ENCODE data around the gene GM2A. TPM values are rescaled to one million over a fixed set of nuclear protein-coding genes. Genes with fewer than 3 reads are reported as not detected.
A peak's percentile ranks its signal among the peaks of the same experiment; 100 is the strongest.

The GM2A gene
- polyA plus RNA-seq, 2 donors = 43.4 to 80.7 TPM

DNA sequence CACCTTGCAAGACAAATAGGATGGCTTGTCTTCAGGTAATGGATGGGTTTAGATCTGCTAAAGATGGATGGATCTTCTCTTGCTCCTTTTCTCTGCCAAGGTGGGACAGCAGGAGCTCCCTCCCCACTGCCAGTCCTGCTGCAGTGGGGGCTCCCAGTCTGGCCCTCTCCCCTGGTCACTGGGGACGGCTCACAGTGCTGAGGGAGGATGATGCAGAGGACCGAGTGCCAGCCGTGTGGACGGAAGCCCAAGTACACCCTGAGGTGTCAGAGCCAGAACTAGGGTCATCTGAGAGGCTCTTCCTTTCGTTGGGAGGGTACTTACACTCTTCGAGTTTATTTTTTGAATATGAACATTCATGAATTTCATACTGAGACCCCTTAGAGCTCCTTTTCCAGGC lies 34.8 kb upstream of the GM2A start:
- WGBS, 2 donors = 73 to 77% methylated on average over 6 of the region's 6 CpGs
- H3K9me3 ChIP-seq (ENCODE audit: control insufficient read depth in 2 of 2, insufficient read depth in 1 of 2, low read depth in 1 of 2, low read length in 1 of 2) = no peaks in the 10 kb centered on the region
- H3K27ac ChIP-seq (ENCODE audit: low read depth in 2 of 2, low read length in 1 of 2) = peak overlapping the region in 1 of 2 donors; percentile 73
- H3K36me3 ChIP-seq (ENCODE audit: control insufficient read depth in 2 of 2, insufficient read depth in 2 of 2, low read length in 1 of 2) = no peaks in the 10 kb centered on the region
- peaks cover 7 to 38% of the 10 kb centered on the region in 2 donors for H3K4me1 ChIP-seq (ENCODE audit: control insufficient read depth in 2 of 2, insufficient read depth in 2 of 2, low read length in 1 of 2)
- no peaks in the 10 kb centered on the region for H3K27me3 ChIP-seq (ENCODE audit: control insufficient read depth in 1 of 2, insufficient read depth in 2 of 2, low read length in 2 of 2)
- H3K4me3 ChIP-seq (ENCODE audit: low read depth in 1 of 2, low read length in 2 of 2) = no peak overlapping the region

DNA sequence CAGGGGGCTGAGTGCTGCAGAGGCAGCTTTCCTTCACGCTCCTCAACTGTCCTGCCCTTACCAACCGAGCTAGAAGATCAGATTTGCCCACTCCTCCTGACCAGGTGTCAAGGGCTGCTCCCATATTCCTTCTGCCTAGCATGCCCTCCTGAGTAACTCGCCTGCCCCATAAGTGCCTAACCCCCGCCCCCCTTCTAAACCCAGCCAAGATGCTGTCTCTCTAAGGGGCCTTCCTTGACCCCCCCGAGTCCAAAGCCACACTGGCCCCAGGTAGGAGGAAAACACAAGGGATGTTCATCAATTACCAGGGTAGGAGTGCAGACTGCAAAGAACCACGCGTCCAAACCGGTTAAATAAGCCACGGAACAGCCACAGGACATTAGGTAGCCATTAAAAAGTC lies 33.8 kb upstream of the GM2A start:
- H3K27me3 ChIP-seq (ENCODE audit: control insufficient read depth in 1 of 2, insufficient read depth in 2 of 2, low read length in 2 of 2) = no peaks in the 10 kb centered on the region
- no peaks in the 10 kb centered on the region for H3K36me3 ChIP-seq (ENCODE audit: control insufficient read depth in 2 of 2, insufficient read depth in 2 of 2, low read length in 1 of 2)
- no peak overlapping the region for H3K27ac ChIP-seq (ENCODE audit: low read depth in 2 of 2, low read length in 1 of 2)
- 91 to 92% methylated on average over 9 of the region's 9 CpGs for WGBS, 2 donors
- H3K4me1 ChIP-seq (ENCODE audit: control insufficient read depth in 2 of 2, insufficient read depth in 2 of 2, low read length in 1 of 2) = peaks cover 9 to 38% of the 10 kb centered on the region in 2 donors
- no peak overlapping the region for H3K4me3 ChIP-seq (ENCODE audit: low read depth in 1 of 2, low read length in 2 of 2)
- H3K9me3 ChIP-seq (ENCODE audit: control insufficient read depth in 2 of 2, insufficient read depth in 1 of 2, low read depth in 1 of 2, low read length in 1 of 2) = no peaks in the 10 kb centered on the region

DNA sequence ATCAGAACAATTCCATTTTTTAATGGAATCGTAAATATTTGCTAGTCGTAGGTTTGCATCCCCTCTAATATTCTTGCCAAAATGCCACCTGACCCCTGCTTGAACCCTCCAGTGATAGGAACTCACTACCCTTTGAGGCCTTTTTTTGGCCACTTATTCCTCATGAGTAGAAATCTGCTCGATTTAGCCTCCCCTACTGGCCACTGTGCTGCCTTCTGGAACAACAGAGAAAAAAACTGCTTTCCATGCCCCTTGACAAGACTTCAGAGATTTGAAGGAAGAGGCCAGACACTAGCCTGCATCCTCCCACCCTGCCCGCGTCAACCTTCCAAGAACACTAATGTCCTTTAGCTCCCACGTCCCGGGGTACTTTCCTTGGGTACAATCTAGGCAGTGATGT lies 33.2 kb upstream of the GM2A start:
- 75 to 76% methylated on average over 7 of the region's 7 CpGs for WGBS, 2 donors
- no peaks in the 10 kb centered on the region for H3K36me3 ChIP-seq (ENCODE audit: control insufficient read depth in 2 of 2, insufficient read depth in 2 of 2, low read length in 1 of 2)
- H3K4me1 ChIP-seq (ENCODE audit: control insufficient read depth in 2 of 2, insufficient read depth in 2 of 2, low read length in 1 of 2) = peaks cover 9 to 35% of the 10 kb centered on the region in 2 donors
- H3K27me3 ChIP-seq (ENCODE audit: control insufficient read depth in 1 of 2, insufficient read depth in 2 of 2, low read length in 2 of 2) = no peaks in the 10 kb centered on the region
- H3K4me3 ChIP-seq (ENCODE audit: low read depth in 1 of 2, low read length in 2 of 2) = no peak overlapping the region
- H3K9me3 ChIP-seq (ENCODE audit: control insufficient read depth in 2 of 2, insufficient read depth in 1 of 2, low read depth in 1 of 2, low read length in 1 of 2) = no peaks in the 10 kb centered on the region
- H3K27ac ChIP-seq (ENCODE audit: low read depth in 2 of 2, low read length in 1 of 2) = no peak overlapping the region

DNA sequence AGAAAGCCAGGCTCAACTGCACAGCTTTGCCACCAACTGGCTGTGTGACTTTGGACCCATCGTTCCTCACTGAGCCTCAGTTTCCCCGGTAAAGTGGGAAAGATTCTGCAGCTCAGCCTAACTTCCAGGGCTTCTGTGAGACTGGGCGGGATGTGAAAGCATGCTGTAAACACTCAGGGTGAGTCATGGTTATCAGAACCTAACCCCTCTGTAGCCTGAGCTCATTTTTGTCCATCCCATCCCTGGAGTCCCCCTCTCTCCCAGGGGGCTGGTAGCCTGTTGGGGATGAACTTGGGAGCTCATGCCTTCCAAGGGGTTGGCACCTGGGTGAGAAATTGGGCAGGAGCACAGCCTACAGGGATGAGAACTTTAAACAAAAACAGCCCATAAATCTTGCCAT lies 31.4 kb upstream of the GM2A start:
- peaks cover 9 to 26% of the 10 kb centered on the region in 2 donors for H3K4me1 ChIP-seq (ENCODE audit: control insufficient read depth in 2 of 2, insufficient read depth in 2 of 2, low read length in 1 of 2)
- no peaks in the 10 kb centered on the region for H3K9me3 ChIP-seq (ENCODE audit: control insufficient read depth in 2 of 2, insufficient read depth in 1 of 2, low read depth in 1 of 2, low read length in 1 of 2)
- peak overlapping the region in 1 of 2 donors; percentile 92 for H3K4me3 ChIP-seq (ENCODE audit: low read depth in 1 of 2, low read length in 2 of 2)
- H3K36me3 ChIP-seq (ENCODE audit: control insufficient read depth in 2 of 2, insufficient read depth in 2 of 2, low read length in 1 of 2) = no peaks in the 10 kb centered on the region
- WGBS, 2 donors = 56 to 69% methylated on average over 3 of the region's 3 CpGs
- H3K27ac ChIP-seq (ENCODE audit: low read depth in 2 of 2, low read length in 1 of 2) = peak overlapping the region; percentile 86 to 91
- H3K27me3 ChIP-seq (ENCODE audit: control insufficient read depth in 1 of 2, insufficient read depth in 2 of 2, low read length in 2 of 2) = no peaks in the 10 kb centered on the region

DNA sequence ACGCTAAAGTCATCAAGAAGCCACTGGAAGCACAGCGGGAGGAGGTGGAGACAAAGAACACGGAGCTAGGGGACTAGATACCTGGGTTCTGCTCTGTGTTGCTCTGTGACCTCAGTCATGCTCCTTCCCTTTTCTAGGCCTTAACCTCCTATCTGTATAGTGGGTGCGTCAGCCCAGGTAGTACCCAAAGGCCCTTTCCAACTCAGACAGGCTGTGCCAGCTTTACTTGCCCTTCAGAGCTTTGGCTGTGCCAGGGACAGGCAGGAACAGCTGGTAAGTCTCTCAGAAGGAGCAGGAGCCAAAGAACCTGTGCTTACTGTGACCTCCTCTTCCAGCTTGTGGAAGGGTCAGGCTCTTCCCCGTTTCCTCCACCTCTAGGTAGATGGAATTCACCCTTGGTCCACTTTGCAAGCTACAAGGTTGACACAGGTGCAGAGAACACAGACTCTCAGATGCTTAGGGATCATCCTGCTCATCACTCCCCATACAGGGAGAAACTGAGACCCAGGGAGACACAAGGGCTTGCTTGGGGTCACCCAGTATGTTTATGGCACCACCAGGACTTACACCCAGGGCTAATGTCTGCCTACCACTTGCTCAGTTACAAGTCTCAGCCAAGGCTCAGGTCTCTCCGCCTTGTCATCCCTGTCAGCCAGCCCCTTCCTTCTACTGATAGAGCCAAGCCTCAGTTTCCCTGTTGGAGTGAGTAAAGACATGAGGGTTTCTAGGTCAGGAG lies 30.8 kb upstream of the GM2A start:
- Histone ChIP-seq H3K27me3 (ENCODE audit: control insufficient read depth in 1 of 2, insufficient read depth in 2 of 2, low read length in 2 of 2) (no peaks in the 10 kb centered on the region), H3K27ac (ENCODE audit: low read depth in 2 of 2, low read length in 1 of 2) (peak overlapping the region; percentile 86 to 91)
- WGBS, 2 donors = 73 to 79% methylated on average over 6 of the region's 6 CpGs

DNA sequence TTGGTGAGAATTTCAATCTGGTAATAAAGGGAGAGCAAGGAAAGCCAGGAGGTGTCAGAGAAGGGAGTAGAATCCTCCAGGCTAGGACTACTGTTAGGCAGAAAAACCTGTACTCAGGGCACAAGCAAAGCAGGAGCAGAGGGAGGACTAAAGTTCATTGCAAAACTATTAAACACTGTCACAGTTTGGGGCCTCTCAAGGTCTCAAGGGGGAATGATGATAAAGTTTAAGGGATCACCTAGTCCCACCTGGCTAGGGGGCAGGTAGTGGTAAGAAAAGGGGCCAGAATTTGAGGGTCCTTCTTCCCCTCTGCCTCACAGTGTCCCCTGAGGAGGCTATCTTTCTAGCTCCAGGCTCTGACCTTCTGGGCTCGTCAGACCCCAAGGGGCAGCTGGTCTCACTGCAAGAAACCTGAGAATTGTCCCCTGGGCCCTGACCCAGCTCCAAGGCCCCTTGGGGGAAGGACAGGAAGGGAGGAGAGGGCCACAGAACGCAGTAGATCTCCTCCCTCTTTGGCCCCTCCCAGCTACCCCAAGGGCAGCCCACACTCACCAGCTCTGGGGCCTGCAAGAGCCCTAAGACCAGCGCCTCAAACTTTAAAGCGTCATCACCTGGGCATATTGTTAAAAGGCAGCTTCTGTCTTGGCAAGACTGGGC lies 30.1 kb upstream of the GM2A start:
- H3K36me3 ChIP-seq (ENCODE audit: control insufficient read depth in 2 of 2, insufficient read depth in 2 of 2, low read length in 1 of 2) = no peaks in the 10 kb centered on the region
- peak overlapping the region; percentile 86 to 91 for H3K27ac ChIP-seq (ENCODE audit: low read depth in 2 of 2, low read length in 1 of 2)
- WGBS, 2 donors = 19 to 21% methylated on average over 4 of the region's 4 CpGs
- peaks cover 9 to 22% of the 10 kb centered on the region in 2 donors for H3K4me1 ChIP-seq (ENCODE audit: control insufficient read depth in 2 of 2, insufficient read depth in 2 of 2, low read length in 1 of 2)
- H3K27me3 ChIP-seq (ENCODE audit: control insufficient read depth in 1 of 2, insufficient read depth in 2 of 2, low read length in 2 of 2) = no peaks in the 10 kb centered on the region
- H3K4me3 ChIP-seq (ENCODE audit: low read depth in 1 of 2, low read length in 2 of 2) = peak overlapping the region; percentile 77 to 92
- H3K9me3 ChIP-seq (ENCODE audit: control insufficient read depth in 2 of 2, insufficient read depth in 1 of 2, low read depth in 1 of 2, low read length in 1 of 2) = no peaks in the 10 kb centered on the region

More for the DNA sequence above, 30.8 kb upstream of the GM2A start:
- Histone ChIP-seq H3K36me3 (ENCODE audit: control insufficient read depth in 2 of 2, insufficient read depth in 2 of 2, low read length in 1 of 2) (no peaks in the 10 kb centered on the region), H3K4me1 (ENCODE audit: control insufficient read depth in 2 of 2, insufficient read depth in 2 of 2, low read length in 1 of 2) (peaks cover 9 to 25% of the 10 kb centered on the region in 2 donors), H3K9me3 (ENCODE audit: control insufficient read depth in 2 of 2, insufficient read depth in 1 of 2, low read depth in 1 of 2, low read length in 1 of 2) (no peaks in the 10 kb centered on the region), H3K4me3 (ENCODE audit: low read depth in 1 of 2, low read length in 2 of 2) (peak overlapping the region; percentile 77 to 92)

DNA sequence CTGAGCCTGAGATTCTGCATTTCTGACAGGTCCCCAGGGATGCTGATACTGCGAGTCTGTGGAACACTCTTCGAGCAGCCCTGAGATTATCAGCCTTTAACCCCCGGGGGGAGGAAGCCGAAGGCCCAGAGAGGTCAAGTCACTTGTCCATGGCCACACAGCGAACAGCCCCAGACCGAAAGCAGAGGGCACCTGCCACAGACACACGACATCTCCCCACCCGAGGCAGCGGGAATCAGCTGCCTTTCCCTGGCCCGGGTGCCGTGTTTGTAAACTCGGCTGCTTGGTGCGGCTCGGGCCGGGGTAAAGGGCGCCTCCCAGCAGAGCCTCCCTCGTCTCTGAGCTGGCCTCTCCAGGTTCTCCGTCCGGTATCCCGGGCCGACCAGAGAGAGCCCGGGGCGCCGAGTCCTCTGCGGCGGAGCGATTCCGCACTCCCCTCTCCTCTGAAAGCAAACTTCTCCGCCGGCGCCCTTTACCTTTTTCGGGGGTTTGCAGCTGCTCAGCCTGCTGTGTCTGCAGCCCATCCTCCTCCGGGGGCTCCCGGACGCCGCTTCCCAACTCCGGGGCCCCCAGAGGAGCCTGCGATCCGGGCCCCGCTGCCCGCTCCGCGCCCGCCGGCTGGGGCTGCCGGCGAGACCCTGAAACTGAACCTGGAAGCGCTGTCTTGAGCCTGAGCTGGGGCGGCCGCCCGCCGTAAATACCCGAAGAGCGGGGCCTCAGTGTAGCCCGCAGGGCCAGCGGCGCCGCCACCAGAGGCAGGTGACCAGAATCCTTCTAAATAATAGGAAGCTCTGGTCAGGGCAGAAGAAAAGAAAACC lies 29.3 kb upstream of the GM2A start, which contains the start of gene CCDC69:
CCDC69 (minus strand) TSS at position 646 of the 818 bp plus-strand sequence; CDS start at position 524, 122 bp downstream.
- H3K4me1 ChIP-seq (ENCODE audit: control insufficient read depth in 2 of 2, insufficient read depth in 2 of 2, low read length in 1 of 2) = peaks cover 7 to 21% of the 10 kb centered on the region in 2 donors
- 1 to 2% methylated on average over 57 to 58 of the region's 58 CpGs for WGBS, 2 donors
- peak within 1 kb of the TSS; percentile 77 to 92 for H3K4me3 ChIP-seq (ENCODE audit: low read depth in 1 of 2, low read length in 2 of 2)
- H3K27me3 ChIP-seq (ENCODE audit: control insufficient read depth in 1 of 2, insufficient read depth in 2 of 2, low read length in 2 of 2) = no peaks in the 10 kb centered on the region
- H3K9me3 ChIP-seq (ENCODE audit: control insufficient read depth in 2 of 2, insufficient read depth in 1 of 2, low read depth in 1 of 2, low read length in 1 of 2) = no peaks in the 10 kb centered on the region
- H3K36me3 ChIP-seq (ENCODE audit: control insufficient read depth in 2 of 2, insufficient read depth in 2 of 2, low read length in 1 of 2) = no peaks in the 10 kb centered on the region
- H3K27ac ChIP-seq (ENCODE audit: low read depth in 2 of 2, low read length in 1 of 2) = peak within 1 kb of the TSS; percentile 86 to 91

DNA sequence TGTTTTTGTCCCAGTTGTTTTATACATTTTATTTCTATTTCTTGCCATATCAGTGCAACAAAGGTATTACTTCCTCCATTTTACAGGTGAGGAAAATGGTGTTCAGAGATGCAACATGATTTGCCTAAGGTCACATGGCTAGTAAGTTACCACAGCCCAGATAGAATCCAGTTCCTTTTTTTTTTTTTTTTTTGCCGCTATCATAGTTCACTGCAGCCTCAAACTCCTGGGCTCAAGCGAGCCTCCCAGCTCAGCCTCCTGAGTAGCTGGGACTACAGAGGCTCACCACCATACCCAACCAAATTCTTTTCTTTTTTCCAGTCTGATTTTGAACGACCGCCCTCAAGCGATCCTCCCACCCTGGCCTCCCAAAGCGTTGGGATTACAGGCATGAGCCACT lies 28.6 kb upstream of the GM2A start:
- H3K36me3 ChIP-seq (ENCODE audit: control insufficient read depth in 2 of 2, insufficient read depth in 2 of 2, low read length in 1 of 2) = no peaks in the 10 kb centered on the region
- H3K27ac ChIP-seq (ENCODE audit: low read depth in 2 of 2, low read length in 1 of 2) = peak overlapping the region; percentile 58 to 86
- no peaks in the 10 kb centered on the region for H3K27me3 ChIP-seq (ENCODE audit: control insufficient read depth in 1 of 2, insufficient read depth in 2 of 2, low read length in 2 of 2)
- H3K4me3 ChIP-seq (ENCODE audit: low read depth in 1 of 2, low read length in 2 of 2) = peak overlapping the region in 1 of 2 donors; percentile 92
- WGBS, 2 donors = 84 to 85% methylated on average over 6 of the region's 6 CpGs
- H3K4me1 ChIP-seq (ENCODE audit: control insufficient read depth in 2 of 2, insufficient read depth in 2 of 2, low read length in 1 of 2) = peaks cover 4 to 18% of the 10 kb centered on the region in 2 donors
- no peaks in the 10 kb centered on the region for H3K9me3 ChIP-seq (ENCODE audit: control insufficient read depth in 2 of 2, insufficient read depth in 1 of 2, low read depth in 1 of 2, low read length in 1 of 2)

DNA sequence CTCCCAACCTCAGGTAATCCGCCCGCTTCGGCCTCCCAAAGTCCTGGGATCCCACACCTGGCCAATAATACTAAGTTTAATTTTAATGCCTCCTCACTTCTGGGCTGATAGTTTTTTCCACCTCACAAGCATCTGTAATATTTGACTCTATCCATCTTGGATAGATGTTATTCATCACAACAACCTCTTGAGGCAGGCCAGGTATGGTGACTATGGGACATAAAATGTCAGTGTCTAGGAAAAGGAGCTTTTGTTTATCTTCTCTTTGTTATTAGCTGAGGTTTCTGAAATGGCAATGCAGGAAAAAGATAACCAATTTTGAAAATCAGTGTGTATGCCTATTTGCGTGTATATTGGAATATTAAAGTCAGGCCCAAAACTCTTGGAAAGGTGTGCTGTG lies 27.9 kb upstream of the GM2A start:
- Histone ChIP-seq H3K9me3 (ENCODE audit: control insufficient read depth in 2 of 2, insufficient read depth in 1 of 2, low read depth in 1 of 2, low read length in 1 of 2) (no peaks in the 10 kb centered on the region), H3K36me3 (ENCODE audit: control insufficient read depth in 2 of 2, insufficient read depth in 2 of 2, low read length in 1 of 2) (no peaks in the 10 kb centered on the region), H3K27me3 (ENCODE audit: control insufficient read depth in 1 of 2, insufficient read depth in 2 of 2, low read length in 2 of 2) (no peaks in the 10 kb centered on the region), H3K4me3 (ENCODE audit: low read depth in 1 of 2, low read length in 2 of 2) (no peak overlapping the region), H3K27ac (ENCODE audit: low read depth in 2 of 2, low read length in 1 of 2) (no peak overlapping the region), H3K4me1 (ENCODE audit: control insufficient read depth in 2 of 2, insufficient read depth in 2 of 2, low read length in 1 of 2) (peaks cover 4 to 15% of the 10 kb centered on the region in 2 donors)
- 98% methylated on average over 4 of the region's 4 CpGs for WGBS, 2 donors

All from esophagus (tissue), 2 donors.